CD4-positive, alpha-beta T cell (primary cell): ENCODE data around the gene NEK5. TPM values are rescaled to one million over a fixed set of nuclear protein-coding genes. Genes with fewer than 3 reads are reported as not detected.

Experiments
- ATAC-seq: fragments of 200-7000 bp; cut with Tn5 transposase; one replicate; pipeline ENCODE4 v1.10.0; 2022; ENCODE audit warnings: mild to moderate bottlenecking; ENCODE audit not compliant: poor library complexity
- CTCF ChIA-PET: fragments of 350-600 bp; sonication (Branson Sonifier 250); formaldehyde crosslinking; loops from one replicate; lab custom pipeline; 2021; ENCODE audit warnings: antibody characterized with exemption, inconsistent platforms; lab: Charles Lee
- POLR2A ChIA-PET: fragments of 350-600 bp; sonication (Branson Sonifier 250); formaldehyde crosslinking; loops from one replicate; lab custom pipeline; 2021; ENCODE audit warnings: antibody characterized with exemption, inconsistent platforms; lab: Charles Lee
- DNase-seq, 14 experiments: peaks; one replicate each; pipeline ENCODE4 v3.0.0-alpha.2; 2013 to 2020; ENCODE audit warnings: mixed read lengths in 2 of 14
- H3K27ac ChIP-seq, 2 donors: one replicate each; pipeline versions ENCODE4 v1.5.1 to v1.7.0; 2013; ENCODE audit warnings: low read length in 2 of 2, low read depth in 1 of 2, mild to moderate bottlenecking in 1 of 2
- H3K27me3 ChIP-seq, 2 experiments: 1 replicate in 1 of 2; 2 replicates in 1 of 2; pipeline versions ENCODE4 v1.6.1 to v1.7.0; 2013; ENCODE audit warnings: low read length in 2 of 2, control low read depth in 1 of 2, mild to moderate bottlenecking in 1 of 2, moderate library complexity in 1 of 2; ENCODE audit not compliant: insufficient read depth in 2 of 2, control insufficient read depth in 1 of 2
- H3K36me3 ChIP-seq: one replicate; pipeline ENCODE4 v1.6.1; 2013; ENCODE audit warnings: low read length, control low read depth; ENCODE audit not compliant: insufficient read depth
- H3K4me1 ChIP-seq: one replicate; pipeline ENCODE4 v1.6.1; 2013; ENCODE audit warnings: low read length, control low read depth; ENCODE audit not compliant: insufficient read depth
- H3K4me3 ChIP-seq: one replicate; pipeline ENCODE4 v1.5.1; 2013; ENCODE audit warnings: mild to moderate bottlenecking, low read length, moderate library complexity
- H3K9me3 ChIP-seq, 2 experiments: 1 replicate in 1 of 2; 2 replicates in 1 of 2; pipeline versions ENCODE4 v1.6.1 to v1.7.0; 2013; ENCODE audit warnings: low read length in 2 of 2, mild to moderate bottlenecking in 2 of 2, control low read depth in 1 of 2, moderate library complexity in 1 of 2; ENCODE audit not compliant: control insufficient read depth in 1 of 2, insufficient read depth in 1 of 2
- H3K27ac Mint-ChIP-seq: one replicate; pipeline ENCODE4 v1.8.0; 2020; ENCODE audit warnings: mixed read lengths
- H3K27me3 Mint-ChIP-seq: one replicate; pipeline ENCODE4 v1.8.0; 2021; ENCODE audit warnings: mixed read lengths
- H3K36me3 Mint-ChIP-seq: one replicate; pipeline ENCODE4 v1.8.0; 2021; ENCODE audit warnings: low read depth, mixed read lengths
- H3K4me1 Mint-ChIP-seq: one replicate; pipeline ENCODE4 v1.8.0; 2021; ENCODE audit warnings: low read depth, mixed read lengths
- H3K4me3 Mint-ChIP-seq: one replicate; pipeline ENCODE4 v1.8.0; 2020; ENCODE audit warnings: mild to moderate bottlenecking, mixed read lengths
- H3K9me3 Mint-ChIP-seq: one replicate; pipeline ENCODE4 v1.8.0; 2020; ENCODE audit warnings: mixed read lengths
- CTCF ChIP-seq: fragments of 200-600 bp; IDR thresholded peaks from one replicate; pipeline ENCODE4 v1.8.0; 2022; ENCODE audit warnings: antibody characterized with exemption, mild to moderate bottlenecking
- intact Hi-C, 2 experiments: fragments of 100-400 bp; cut with DNase I in 1 of 2; cut with micrococcal nuclease in 1 of 2; formaldehyde crosslinking; loops; one replicate each; pipeline versions ENCODE4 v1.15.1 to v1.9.0; 2023 to 2025; cut with DNase I, micrococcal nuclease
- total RNA-seq, 174 experiments: library from RNA in 2 of 174; stranded (reverse) in 2 of 174; gene quantifications; one replicate each; pipeline ENCODE4 v1.2.3 and lab custom pipeline; 2021 to 2026

NEK5 gene
- total RNA-seq, 2 experiments from 2014 or later = 0.08 TPM; not detected in 1

GRCh38 chr13:52160053-52160452, 31.2 kb upstream of the NEK5 start:
- Histone ChIP-seq H3K27me3 (no peaks in the 10 kb centered on the region), H3K9me3 (no peaks in the 10 kb centered on the region), H3K4me3 (peak overlapping the region; percentile 62), H3K4me1 (peaks cover 16% of the 10 kb centered on the region), H3K36me3 (no peaks in the 10 kb centered on the region), H3K27ac (no peak overlapping the region)
- Mint-ChIP-seq H3K4me1 (peaks cover 43% of the 10 kb centered on the region), H3K27ac (peak overlapping the region; percentile 25), H3K4me3 (peak overlapping the region; percentile 88), H3K36me3 (peaks cover under 1% of the 10 kb centered on the region), H3K9me3 (no peaks in the 10 kb centered on the region), H3K27me3 (no peaks in the 10 kb centered on the region)
- CTCF ChIA-PET = no interaction called here
- no peak for TF ChIP-seq CTCF
- POLR2A ChIA-PET = interaction anchor here (0.6 to 2.0 kb wide), 7 partner anchors 10 to 706 kb away, joined by 3 to 10 read pairs (median 5); partner anchors contain the start of gene ALG11
- DNase-seq (no peak), ATAC-seq (no peak)
- intact Hi-C loops = no loop called here

DNA sequence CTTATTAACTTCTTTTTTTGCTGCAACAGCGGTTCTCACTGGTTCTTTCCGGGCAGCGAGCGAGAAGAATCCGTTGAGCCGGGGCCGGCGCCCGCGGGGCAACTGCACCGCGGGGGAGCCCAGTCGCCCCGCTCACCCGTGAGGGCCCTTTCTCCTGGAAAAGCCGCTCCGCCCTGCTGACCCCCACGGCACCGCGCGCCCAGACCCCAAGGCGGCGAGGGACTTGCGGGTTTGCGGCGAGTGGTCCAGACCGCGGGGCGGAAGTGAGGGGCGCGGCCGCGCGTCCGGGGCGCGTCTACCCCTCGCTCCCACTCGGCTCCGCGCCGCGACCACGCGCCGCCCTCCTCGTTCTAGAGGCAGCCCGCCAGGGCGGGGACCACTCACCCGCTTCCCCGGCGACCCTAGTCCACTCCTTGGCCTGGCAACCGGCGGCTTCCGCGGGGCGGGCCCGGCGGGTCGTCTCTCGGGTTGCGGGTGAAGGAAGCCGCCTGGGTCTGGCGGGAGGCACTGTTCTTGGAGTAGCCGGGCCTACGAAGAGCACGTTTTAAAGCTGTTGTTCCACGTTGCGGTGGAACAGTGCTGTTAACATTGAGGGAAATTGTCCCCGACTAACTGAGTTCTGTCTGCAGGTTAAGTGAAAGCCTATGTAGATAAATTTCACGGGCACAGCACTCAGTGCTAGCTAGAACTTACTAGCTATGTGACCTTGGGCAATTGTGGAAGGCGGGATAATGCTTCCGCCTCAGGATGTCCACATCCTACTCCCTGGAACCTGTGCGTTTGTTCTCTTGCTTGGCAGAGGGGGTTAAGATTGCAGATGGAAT, 30.5 kb upstream of the NEK5 start, which contains the start of gene NEK3:
TSS of gene NEK3 (minus strand) at position 439 of the 824 bp plus-strand sequence. CDS start 3,406 bp downstream, outside the sequence.
- H3K4me1 ChIP-seq = peaks cover 16% of the 10 kb centered on the region
- peak within 1 kb of the TSS; percentile 92 for H3K4me3 Mint-ChIP-seq
- TF ChIP-seq CTCF = no peak
- intact Hi-C loops = loop anchor here in 1 of 2 experiments (10.0 kb wide), 1 partner anchor 295 kb away; the partner anchor contains the start of genes CKAP2 and VPS36
- H3K4me1 Mint-ChIP-seq = peaks cover 43% of the 10 kb centered on the region
- no peaks in the 10 kb centered on the region for H3K9me3 ChIP-seq
- peak; percentile 20 to 59 (median 43) for DNase-seq
- ATAC-seq = peak; percentile 87
- ChIA-PET POLR2A (interaction anchor here (0.6 to 2.0 kb wide), 7 partner anchors 10 to 706 kb away, joined by 3 to 10 read pairs (median 5); partner anchors contain the start of gene ALG11), CTCF (interaction anchor here (1.3 kb wide), 1 partner anchor 291 kb away, joined by 3 read pairs; the partner anchor contains the start of gene VPS36)
- no peaks in the 10 kb centered on the region for H3K9me3 Mint-ChIP-seq
- no peaks in the 10 kb centered on the region for H3K36me3 ChIP-seq
- peak within 1 kb of the TSS; percentile 83 for H3K27ac Mint-ChIP-seq
- H3K36me3 Mint-ChIP-seq = no peaks in the 10 kb centered on the region
- H3K4me3 ChIP-seq = peak within 1 kb of the TSS; percentile 62
- no peaks in the 10 kb centered on the region for H3K27me3 Mint-ChIP-seq
- H3K27me3 ChIP-seq = no peaks in the 10 kb centered on the region
- H3K27ac ChIP-seq = no peak within 1 kb of the TSS

- no peak overlapping the region for H3K27ac ChIP-seq
- Mint-ChIP-seq H3K9me3 (no peaks in the 10 kb centered on the region), H3K27me3 (no peaks in the 10 kb centered on the region), H3K27ac (peak overlapping the region; percentile 83), H3K4me3 (peak overlapping the region; percentile 92), H3K4me1 (peaks cover 43% of the 10 kb centered on the region), H3K36me3 (no peaks in the 10 kb centered on the region)
- H3K4me1 ChIP-seq = peaks cover 16% of the 10 kb centered on the region
- TF ChIP-seq CTCF = no peak
- no peaks in the 10 kb centered on the region for H3K9me3 ChIP-seq
- no peak for ATAC-seq
- no peaks in the 10 kb centered on the region for H3K36me3 ChIP-seq
- intact Hi-C loops = loop anchor here in 1 of 2 experiments (10.0 kb wide), 1 partner anchor 296 kb away; the partner anchor contains the start of genes CKAP2 and VPS36
- no peaks in the 10 kb centered on the region for H3K27me3 ChIP-seq
- POLR2A ChIA-PET = interaction anchor here (1.0 to 1.5 kb wide), 4 partner anchors 24 to 356 kb away, joined by 3 to 6 read pairs (median 4); partner anchors contain the start of gene ALG11
- CTCF ChIA-PET = interaction anchor here (1.3 kb wide), 1 partner anchor 292 kb away, joined by 3 read pairs; the partner anchor contains the start of gene VPS36
- DNase-seq = peak in 2 of 14 experiments; percentile 1 to 34
- H3K4me3 ChIP-seq = peak overlapping the region; percentile 62
Measured at GRCh38 chr13:52158629-52159158, 29.8 kb upstream of the NEK5 start.
